ENCODE data around the gene KIF9.
"Not testable (repeated sequence)": the region's sequence is repeated elsewhere in the genome, so short reads cannot be mapped to it uniquely, and the experiment has no call there.

Gene KIF9, protein sequence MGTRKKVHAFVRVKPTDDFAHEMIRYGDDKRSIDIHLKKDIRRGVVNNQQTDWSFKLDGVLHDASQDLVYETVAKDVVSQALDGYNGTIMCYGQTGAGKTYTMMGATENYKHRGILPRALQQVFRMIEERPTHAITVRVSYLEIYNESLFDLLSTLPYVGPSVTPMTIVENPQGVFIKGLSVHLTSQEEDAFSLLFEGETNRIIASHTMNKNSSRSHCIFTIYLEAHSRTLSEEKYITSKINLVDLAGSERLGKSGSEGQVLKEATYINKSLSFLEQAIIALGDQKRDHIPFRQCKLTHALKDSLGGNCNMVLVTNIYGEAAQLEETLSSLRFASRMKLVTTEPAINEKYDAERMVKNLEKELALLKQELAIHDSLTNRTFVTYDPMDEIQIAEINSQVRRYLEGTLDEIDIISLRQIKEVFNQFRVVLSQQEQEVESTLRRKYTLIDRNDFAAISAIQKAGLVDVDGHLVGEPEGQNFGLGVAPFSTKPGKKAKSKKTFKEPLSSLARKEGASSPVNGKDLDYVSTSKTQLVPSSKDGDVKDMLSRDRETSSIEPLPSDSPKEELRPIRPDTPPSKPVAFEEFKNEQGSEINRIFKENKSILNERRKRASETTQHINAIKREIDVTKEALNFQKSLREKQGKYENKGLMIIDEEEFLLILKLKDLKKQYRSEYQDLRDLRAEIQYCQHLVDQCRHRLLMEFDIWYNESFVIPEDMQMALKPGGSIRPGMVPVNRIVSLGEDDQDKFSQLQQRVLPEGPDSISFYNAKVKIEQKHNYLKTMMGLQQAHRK

DNA sequence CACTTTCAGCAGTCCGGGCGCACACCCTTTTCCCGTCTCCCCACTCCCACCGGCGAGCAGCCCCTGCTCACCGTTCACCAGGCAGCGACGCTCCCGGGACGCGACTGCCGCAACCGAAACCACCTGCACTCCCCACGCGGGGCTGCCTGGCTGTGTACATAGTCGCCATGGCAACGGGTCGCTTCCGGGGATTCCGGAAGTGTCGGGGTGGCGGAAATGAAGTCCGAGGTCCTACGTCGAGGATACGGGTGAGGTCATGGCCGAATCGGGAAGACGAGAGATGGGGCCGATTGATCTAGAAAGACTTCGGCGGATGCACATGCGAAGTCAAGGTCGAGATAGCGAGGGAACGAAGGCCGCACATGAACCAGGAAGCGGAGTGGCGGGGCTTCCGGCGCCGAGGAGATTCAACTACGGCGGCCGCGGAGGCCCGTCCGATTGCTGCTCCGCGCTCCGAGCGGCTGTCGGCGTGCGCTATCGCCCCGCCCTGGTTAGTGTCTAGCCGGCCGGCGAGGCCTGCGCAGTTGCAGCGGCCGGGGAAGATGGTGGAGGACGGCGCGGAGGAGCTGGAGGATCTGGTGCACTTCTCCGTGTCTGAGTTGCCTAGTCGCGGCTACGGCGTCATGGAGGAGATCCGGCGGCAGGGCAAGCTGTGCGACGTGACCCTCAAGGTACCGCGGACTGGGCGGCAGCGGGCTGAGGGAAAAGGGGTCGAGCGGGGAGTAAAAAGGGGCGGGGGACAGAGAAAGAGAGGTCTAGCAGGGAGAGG, at the start of gene KIF9, which contains the start of gene KLHL18:
KIF9 (minus strand) TSS at position 376 of the 769 bp plus-strand sequence. CDS start 5,425 bp downstream, outside the sequence.
KLHL18 (plus strand) TSS at position 521 of the 769 bp plus-strand sequence; CDS start at position 543, 22 bp downstream.
- TF ChIP-seq, protein P1, sequence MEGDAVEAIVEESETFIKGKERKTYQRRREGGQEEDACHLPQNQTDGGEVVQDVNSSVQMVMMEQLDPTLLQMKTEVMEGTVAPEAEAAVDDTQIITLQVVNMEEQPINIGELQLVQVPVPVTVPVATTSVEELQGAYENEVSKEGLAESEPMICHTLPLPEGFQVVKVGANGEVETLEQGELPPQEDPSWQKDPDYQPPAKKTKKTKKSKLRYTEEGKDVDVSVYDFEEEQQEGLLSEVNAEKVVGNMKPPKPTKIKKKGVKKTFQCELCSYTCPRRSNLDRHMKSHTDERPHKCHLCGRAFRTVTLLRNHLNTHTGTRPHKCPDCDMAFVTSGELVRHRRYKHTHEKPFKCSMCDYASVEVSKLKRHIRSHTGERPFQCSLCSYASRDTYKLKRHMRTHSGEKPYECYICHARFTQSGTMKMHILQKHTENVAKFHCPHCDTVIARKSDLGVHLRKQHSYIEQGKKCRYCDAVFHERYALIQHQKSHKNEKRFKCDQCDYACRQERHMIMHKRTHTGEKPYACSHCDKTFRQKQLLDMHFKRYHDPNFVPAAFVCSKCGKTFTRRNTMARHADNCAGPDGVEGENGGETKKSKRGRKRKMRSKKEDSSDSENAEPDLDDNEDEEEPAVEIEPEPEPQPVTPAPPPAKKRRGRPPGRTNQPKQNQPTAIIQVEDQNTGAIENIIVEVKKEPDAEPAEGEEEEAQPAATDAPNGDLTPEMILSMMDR (conservative IDR thresholded peaks at IDR 0.05; ENCODE audit: low read depth, low read length): no peak
- peak; percentile 95 for DNase-seq (ENCODE audit: low read depth)
- peak within 1 kb of the TSS; percentile 98 for H3K4me3 ChIP-seq (ENCODE audit: low read depth, low read length)

DNA sequence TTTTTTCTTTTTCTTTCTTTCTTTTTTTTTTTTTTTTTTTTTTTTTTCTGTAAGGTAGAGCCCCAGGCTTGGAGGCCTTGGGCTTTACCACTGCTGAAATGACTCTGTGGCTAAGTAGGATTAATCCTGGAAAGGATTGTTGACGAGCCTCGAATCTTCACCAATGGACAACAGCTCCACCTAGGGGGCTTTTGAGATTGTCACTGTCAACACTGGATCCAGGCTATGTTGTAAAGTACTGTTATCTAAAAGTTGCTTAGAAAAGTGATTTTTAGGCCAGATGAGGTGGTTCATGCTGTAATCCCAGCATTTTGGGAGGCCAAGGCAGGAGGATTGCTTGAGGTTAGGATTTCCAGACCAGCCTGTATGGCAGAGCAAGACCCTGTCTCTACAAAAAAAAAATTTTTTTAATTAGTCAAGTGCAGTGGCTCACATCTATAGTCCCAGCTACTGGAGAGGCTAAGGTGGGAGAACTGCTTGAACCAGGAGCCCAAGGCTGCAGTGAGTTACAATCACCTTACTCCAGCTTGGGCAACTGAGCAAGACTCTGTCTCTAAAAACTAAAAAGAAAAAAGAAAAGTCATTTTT, 41.8 kb upstream of the KIF9 start:
- TF ChIP-seq, protein P1 (conservative IDR thresholded peaks at IDR 0.05; ENCODE audit: low read depth, low read length): peak; percentile 83
- peak; percentile 89 for DNase-seq (ENCODE audit: low read depth)
- no peak overlapping the region for H3K4me3 ChIP-seq (ENCODE audit: low read depth, low read length)

DNA sequence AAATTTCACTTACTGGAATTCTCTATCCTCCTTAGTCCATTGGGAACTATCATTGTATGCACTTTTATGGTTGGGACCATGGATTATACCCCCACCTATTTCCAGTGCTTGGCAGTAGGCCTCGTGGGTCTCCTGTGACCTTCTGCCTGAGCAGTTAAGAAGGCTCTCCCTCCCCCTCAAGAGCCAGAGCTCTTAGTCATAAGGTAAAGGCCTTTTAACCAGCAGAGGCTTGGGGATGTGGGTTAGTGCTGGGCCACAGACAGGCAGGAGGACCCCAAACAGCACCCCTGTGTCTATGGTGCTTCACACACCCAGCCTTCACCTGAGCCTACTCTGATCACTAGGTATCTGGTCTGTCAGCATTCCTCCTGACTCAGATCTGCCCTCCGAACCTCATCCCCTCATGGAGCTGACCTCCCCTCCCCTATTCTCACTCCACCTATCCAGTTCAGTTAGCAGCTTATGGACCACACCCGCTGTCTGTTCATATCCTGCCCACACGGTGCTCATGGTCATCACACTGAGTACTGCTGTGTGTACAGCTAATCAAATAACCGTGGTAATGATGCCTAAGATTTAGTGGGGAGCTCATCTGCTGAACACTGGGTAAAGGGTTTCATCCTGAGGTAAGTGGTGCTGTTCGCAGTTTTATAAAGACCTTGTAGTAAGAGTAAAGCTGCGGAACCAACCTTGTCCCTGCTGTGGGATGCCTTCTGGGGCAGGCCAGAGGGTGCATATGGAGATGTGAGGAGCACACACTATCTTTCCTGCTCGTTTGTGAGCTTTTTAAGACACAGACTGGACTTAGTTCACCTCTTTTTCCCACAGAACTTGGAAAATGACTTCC, 41.1 kb upstream of the KIF9 start:
- TF ChIP-seq, protein P1 (conservative IDR thresholded peaks at IDR 0.05; ENCODE audit: low read depth, low read length): no peak
- no peak overlapping the region for H3K4me3 ChIP-seq (ENCODE audit: low read depth, low read length)
- peak; percentile 59 for DNase-seq (ENCODE audit: low read depth)

DNA sequence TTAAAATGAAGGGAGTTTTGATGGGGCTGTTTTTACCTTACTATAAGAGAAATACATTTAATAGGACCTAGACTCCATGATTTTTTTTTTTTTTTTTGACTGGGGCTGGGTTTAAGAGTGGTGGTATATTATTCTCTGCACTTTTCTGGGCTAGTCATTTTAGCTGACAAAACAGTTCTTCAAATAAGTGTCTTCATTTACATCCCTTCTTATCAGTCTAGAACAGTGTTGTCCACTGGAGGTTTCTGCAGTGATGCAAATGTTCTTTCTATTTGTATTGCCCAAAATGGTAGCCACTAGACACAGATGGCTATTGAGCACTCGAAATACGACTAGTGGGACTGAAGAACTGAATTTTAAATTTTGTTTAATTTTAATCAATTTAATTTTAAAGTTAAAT, 37.4 kb upstream of the KIF9 start:
- DNase-seq (ENCODE audit: low read depth): no peak
- no peak overlapping the region for H3K4me3 ChIP-seq (ENCODE audit: low read depth, low read length)
- TF ChIP-seq, protein P1 (conservative IDR thresholded peaks at IDR 0.05; ENCODE audit: low read depth, low read length): no peak

DNA sequence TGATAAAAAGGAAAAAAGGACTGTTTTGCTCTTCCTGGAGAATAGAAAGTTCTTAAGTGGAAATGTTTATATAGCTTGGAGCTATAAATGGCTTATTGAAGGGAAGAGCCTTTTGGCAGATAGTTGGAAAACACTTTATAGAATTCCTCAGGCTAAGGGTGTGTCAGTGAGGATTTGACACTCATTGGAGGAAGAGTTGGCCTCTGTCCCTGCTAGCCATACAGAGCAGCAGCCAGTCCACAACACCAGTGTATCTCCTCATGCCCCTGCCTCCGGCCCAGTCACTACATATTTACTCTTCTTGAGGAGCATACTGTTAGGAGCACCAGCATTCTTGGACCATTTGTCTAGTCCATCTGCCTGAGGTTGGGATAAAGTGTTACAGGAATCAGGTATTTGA, 36.3 kb upstream of the KIF9 start:
- no peak for DNase-seq (ENCODE audit: low read depth)
- TF ChIP-seq, protein P1 (conservative IDR thresholded peaks at IDR 0.05; ENCODE audit: low read depth, low read length): no peak
- no peak overlapping the region for H3K4me3 ChIP-seq (ENCODE audit: low read depth, low read length)

DNA sequence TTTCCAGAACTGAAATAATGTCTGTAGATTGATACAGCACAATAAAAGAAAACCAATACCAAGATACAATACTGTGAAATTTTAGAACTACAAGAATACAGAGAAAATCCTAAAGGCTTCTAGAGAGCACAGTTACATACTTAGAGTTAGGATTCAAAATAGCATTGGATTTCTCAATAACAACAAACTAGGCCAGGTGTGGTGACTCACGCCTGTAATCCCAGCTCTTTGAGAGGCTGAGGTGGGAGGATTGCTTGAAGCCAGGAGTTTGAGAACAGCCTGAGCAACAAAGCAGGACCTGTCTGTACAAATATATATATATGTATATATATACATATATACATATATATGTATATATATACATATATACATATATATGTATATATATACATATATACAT, 33.6 kb upstream of the KIF9 start:
- not testable (repeated sequence) for H3K4me3 ChIP-seq (ENCODE audit: low read depth, low read length)
- peak; percentile 27 for DNase-seq (ENCODE audit: low read depth)
